Measurements from ENCODE around the gene GOLIM4. TPM values are rescaled to one million over a fixed set of nuclear protein-coding genes. Genes with fewer than 3 reads are reported as not detected.

The GOLIM4 gene
- total RNA-seq, 1 donor from 2014 or later: 43.1 TPM

DNA sequence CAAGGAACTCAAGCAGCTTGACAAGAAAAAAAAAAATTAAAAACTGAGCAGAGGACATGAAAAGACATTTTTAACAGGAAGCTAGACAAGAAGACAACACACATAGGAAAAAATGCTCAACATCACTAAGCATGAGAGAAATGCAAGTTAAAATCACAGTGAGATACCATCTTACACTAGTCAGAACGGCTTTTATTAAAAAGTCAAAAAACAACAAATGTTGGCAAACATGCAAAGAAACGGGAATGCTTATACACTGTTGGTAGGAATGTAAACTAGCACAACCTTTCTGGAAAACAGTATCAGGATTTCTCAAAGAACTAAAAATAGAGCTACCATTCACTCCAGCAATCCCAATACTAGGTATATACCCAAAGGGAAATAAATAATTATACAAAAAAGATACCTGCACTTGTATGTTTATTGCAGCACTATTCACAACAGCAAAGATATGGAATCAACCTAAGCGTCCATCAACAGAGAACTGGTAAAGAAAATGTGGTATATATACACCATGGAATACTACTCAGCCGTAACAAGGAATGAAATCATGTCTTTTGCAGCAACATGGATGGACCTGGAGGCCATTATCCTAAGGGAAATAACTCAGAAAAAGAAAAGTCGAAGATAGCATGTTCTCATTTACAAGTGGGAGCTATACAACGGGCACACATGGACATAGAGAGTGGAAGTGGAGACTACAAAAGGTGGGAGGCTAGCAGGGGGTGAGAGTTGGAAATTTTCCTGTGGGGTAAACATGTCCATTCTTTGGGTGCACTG lies 5.2 kb downstream of the GOLIM4 start:
- intact Hi-C loops (cut with DNase I): loop anchor here (10.0 kb wide), 1 partner anchor 1874 kb away; the partner anchor contains the start of gene SEC62
- TF ChIP-seq, protein P1, sequence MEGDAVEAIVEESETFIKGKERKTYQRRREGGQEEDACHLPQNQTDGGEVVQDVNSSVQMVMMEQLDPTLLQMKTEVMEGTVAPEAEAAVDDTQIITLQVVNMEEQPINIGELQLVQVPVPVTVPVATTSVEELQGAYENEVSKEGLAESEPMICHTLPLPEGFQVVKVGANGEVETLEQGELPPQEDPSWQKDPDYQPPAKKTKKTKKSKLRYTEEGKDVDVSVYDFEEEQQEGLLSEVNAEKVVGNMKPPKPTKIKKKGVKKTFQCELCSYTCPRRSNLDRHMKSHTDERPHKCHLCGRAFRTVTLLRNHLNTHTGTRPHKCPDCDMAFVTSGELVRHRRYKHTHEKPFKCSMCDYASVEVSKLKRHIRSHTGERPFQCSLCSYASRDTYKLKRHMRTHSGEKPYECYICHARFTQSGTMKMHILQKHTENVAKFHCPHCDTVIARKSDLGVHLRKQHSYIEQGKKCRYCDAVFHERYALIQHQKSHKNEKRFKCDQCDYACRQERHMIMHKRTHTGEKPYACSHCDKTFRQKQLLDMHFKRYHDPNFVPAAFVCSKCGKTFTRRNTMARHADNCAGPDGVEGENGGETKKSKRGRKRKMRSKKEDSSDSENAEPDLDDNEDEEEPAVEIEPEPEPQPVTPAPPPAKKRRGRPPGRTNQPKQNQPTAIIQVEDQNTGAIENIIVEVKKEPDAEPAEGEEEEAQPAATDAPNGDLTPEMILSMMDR (IDR thresholded peaks at IDR 0.05): no peak
- peaks cover 0 to 17% of the 10 kb centered on the region in 2 donors for H3K4me1 ChIP-seq
- H3K36me3 ChIP-seq: no peaks in the 10 kb centered on the region
- no peaks in the 10 kb centered on the region for H3K9me3 ChIP-seq
- H3K27me3 ChIP-seq: no peaks in the 10 kb centered on the region
- no peak overlapping the region for H3K4me3 ChIP-seq
- no peak for DNase-seq (ENCODE audit: low spot score in 2 of 2)
- H3K27ac ChIP-seq: no peak overlapping the region

DNA sequence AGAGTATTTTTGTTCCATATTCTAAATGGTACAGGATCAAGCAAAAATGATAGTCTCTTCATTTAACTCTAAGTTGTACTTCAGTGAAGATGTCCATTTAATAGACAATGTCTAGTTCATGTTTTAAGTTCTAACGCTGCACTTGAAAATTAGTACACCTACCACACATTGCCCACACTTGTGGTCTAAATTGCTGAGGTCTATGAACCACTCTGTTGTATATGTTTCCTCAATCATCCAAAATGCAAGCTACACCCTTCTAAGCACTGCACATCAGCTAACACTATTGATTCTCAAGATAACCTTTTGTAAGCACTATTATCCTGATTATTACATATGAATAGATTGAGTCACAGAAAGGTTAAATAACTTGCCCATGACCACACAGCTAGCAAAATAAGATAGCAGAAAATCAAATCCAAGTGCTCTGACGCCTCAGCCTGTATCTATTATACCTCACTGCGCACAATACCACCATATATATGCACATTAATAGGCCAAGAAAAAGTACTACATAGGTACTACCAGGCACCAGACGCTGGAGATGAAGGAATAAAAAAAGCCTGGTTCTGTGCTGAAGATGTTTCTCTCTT lies 6.4 kb downstream of the GOLIM4 start:
- H3K4me1 ChIP-seq: peaks cover 0 to 17% of the 10 kb centered on the region in 2 donors
- TF ChIP-seq, protein P1 (IDR thresholded peaks at IDR 0.05): no peak
- no peaks in the 10 kb centered on the region for H3K27me3 ChIP-seq
- H3K4me3 ChIP-seq: no peak overlapping the region
- no peak for DNase-seq (ENCODE audit: low spot score in 2 of 2)
- intact Hi-C loops (cut with DNase I): no loop called here
- H3K9me3 ChIP-seq: no peaks in the 10 kb centered on the region
- no peak overlapping the region for H3K27ac ChIP-seq
- no peaks in the 10 kb centered on the region for H3K36me3 ChIP-seq

DNA sequence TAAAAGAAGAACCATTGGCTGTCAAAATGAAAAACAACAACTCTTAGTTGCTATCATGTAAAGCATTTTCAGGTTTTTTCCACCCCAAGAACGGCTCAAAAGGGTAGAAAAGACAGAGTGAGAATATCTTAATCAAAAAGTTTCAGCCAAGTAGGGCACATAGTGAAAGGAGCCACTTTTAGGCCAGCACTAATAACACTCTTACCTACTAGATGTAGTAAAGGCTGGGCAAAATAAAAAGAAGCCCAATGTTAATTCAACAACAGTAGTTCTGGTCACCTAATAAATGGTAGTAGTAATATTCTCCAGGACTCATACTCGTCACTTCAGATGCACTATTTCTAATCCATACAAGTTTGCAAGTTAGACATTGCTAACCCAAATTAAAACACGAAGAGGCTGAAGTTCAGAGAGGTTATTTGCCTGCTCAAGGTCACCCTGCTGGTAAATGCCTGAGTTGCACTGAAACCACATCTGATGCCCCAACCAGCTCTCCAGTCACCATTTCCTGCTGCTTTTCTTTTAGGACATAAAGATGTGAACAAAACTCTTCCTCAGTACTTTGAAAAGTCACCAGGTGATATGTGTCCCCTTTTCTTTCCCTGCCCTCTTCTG lies 7.5 kb downstream of the GOLIM4 start:
- Histone ChIP-seq H3K4me1 (peaks cover 0 to 15% of the 10 kb centered on the region in 2 donors), H3K27ac (no peak overlapping the region), H3K4me3 (no peak overlapping the region), H3K36me3 (no peaks in the 10 kb centered on the region), H3K9me3 (no peaks in the 10 kb centered on the region), H3K27me3 (no peaks in the 10 kb centered on the region)
- intact Hi-C loops (cut with DNase I): no loop called here
- DNase-seq (ENCODE audit: low spot score in 2 of 2): no peak
- TF ChIP-seq, protein P1 (IDR thresholded peaks at IDR 0.05): no peak

DNA sequence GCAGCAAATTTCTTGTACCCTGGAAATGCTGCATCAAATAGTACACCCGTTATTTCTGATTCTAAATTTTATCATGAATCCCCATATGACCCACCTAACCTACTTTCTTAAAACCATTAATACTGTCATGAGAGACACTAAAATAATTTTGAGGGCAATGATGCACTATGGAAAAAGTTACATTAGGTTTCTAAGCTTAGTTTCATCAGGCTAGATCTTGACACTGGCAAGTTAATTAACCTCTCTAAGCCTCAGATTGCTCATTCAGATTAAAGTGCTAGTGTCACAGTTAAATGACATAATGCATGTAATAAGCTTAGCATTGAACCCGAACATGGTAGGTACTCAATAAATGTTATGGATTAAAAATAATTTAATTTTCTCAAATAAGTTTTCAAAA lies 8.2 kb downstream of the GOLIM4 start:
- TF ChIP-seq, protein P1 (IDR thresholded peaks at IDR 0.05): no peak
- Histone ChIP-seq H3K4me1 (peaks cover 0 to 10% of the 10 kb centered on the region in 2 donors), H3K27me3 (no peaks in the 10 kb centered on the region), H3K9me3 (no peaks in the 10 kb centered on the region), H3K27ac (no peak overlapping the region), H3K4me3 (no peak overlapping the region), H3K36me3 (no peaks in the 10 kb centered on the region)
- DNase-seq (ENCODE audit: low spot score in 2 of 2): no peak
- intact Hi-C loops (cut with DNase I): no loop called here

DNA sequence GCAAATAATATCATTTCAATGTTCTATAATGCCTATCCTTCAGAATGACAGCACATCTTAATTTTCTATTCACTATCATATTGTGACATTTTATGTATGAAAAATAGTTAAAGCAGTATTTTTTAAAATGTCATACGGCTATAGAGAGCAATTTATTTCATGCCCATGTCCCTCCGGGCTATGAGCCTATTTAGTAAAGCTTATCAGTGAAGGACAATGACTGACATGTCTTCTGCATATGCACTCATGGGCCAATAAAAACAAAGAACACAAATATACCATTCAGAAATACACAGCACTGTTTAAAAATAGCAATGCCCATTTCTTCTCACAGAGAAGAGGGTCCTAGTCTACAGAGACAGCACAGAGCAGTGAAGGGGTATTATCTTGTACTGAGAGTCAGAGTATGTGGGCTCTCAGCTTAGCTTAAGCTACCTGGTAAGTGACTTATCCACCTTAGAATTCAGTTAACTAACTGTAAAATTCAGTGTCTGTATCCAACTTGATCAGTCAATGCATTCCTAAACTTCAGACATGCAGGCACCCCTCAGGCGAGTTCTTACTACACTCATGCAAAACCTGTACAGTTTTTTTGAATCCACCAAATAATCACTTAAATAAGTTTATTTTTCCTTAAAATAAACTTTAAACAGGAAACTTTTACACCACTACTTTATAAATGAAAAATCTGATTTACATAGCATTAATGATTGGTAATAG lies 9.0 kb downstream of the GOLIM4 start:
- no peak for DNase-seq (ENCODE audit: low spot score in 2 of 2)
- no peak overlapping the region for H3K4me3 ChIP-seq
- no peaks in the 10 kb centered on the region for H3K27me3 ChIP-seq
- H3K9me3 ChIP-seq: no peaks in the 10 kb centered on the region
- no peak overlapping the region for H3K27ac ChIP-seq
- TF ChIP-seq, protein P1 (IDR thresholded peaks at IDR 0.05): no peak
- intact Hi-C loops (cut with DNase I): no loop called here
- H3K36me3 ChIP-seq: no peaks in the 10 kb centered on the region
- peaks cover 0 to 5% of the 10 kb centered on the region in 2 donors for H3K4me1 ChIP-seq

Data from ascending aorta (tissue), 2 donors.